DND-41 (cell line): ENCODE data around the gene DZIP3.

Source experiments
- CTCF ChIP-seq: IDR thresholded peaks from 2 replicates; pipeline ENCODE4 v1.5.1; 2012; ENCODE audit warnings: borderline replicate concordance, low read length, moderate library complexity, mild to moderate bottlenecking; ENCODE audit not compliant: poor library complexity, severe bottlenecking; ENCODE audit errors: extremely low read depth
- EZH2 ChIP-seq: IDR thresholded peaks from 3 replicates; pipeline ENCODE4 v1.6.1; 2012; ENCODE audit warnings: borderline replicate concordance, low read depth, mild to moderate bottlenecking, moderate library complexity, low read length, inconsistent platforms; ENCODE audit not compliant: severe bottlenecking

- TF ChIP-seq CTCF (no peak), EZH2 (no peak)
These were observed 938 bp downstream of the DZIP3 start for GRCh38 chr3:108590460-108590859.
